ENCODE data around the gene FBL.

FBL gene

GRCh38 chr19:39820696-39821095 is 25.5 kb downstream of the FBL start:
- Histone ChIP-seq H3K27me3 (ENCODE audit: insufficient read depth, low read length, poor library complexity, severe bottlenecking) (no peaks in the 10 kb centered on the region), H2AFZ (ENCODE audit: low read length) (no peak overlapping the region), H3F3A (ENCODE audit: low read depth) (no peaks in the 10 kb centered on the region)

GRCh38 chr19:39819786-39820185 is 26.4 kb downstream of the FBL start:
- H3K4me3 ChIP-seq (ENCODE audit: low read length, poor library complexity, severe bottlenecking), result no peak overlapping the region
- no peaks in the 10 kb centered on the region for H3K36me3 ChIP-seq (ENCODE audit: insufficient read depth, low read length)

More at GRCh38 chr19:39820696-39821095, 25.5 kb downstream of the FBL start:
- Histone ChIP-seq H3K36me3 (ENCODE audit: insufficient read depth, low read length) (no peaks in the 10 kb centered on the region), H3K9me2 (replicated peaks; ENCODE audit: low read depth, low read length) (no peaks in the 10 kb centered on the region), H3K4me3 (ENCODE audit: low read length, poor library complexity, severe bottlenecking) (no peak overlapping the region), H4K20me1 (ENCODE audit: insufficient read depth, low read length, poor library complexity, severe bottlenecking) (no peaks in the 10 kb centered on the region), H3K9me3 (ENCODE audit: insufficient read depth, low read depth, low read length) (no peaks in the 10 kb centered on the region), H3K4me2 (ENCODE audit: low read depth, low read length, poor library complexity, severe bottlenecking) (no peak overlapping the region), H3K4me1 (ENCODE audit: insufficient read depth, low read length, poor library complexity, severe bottlenecking) (peaks cover 10% of the 10 kb centered on the region), H3K79me2 (ENCODE audit: insufficient read depth, low read length) (peaks cover 5% of the 10 kb centered on the region; the same call in 1 of the 2 replicates), H3K9ac (ENCODE audit: low read depth, low read length, poor library complexity, severe bottlenecking) (no peak overlapping the region)
- TF ChIP-seq EZH2phosphoT487 (IDR thresholded peaks at IDR 0.05; ENCODE audit: borderline replicate concordance), result no peak

GRCh38 chr19:39818626-39819097 is 27.5 kb downstream of the FBL start:
- H3K4me1 ChIP-seq (ENCODE audit: insufficient read depth, low read length, poor library complexity, severe bottlenecking), result peaks cover 6% of the 10 kb centered on the region
- H3K79me2 ChIP-seq (ENCODE audit: insufficient read depth, low read length), result peaks cover 1% of the 10 kb centered on the region; the same call in 1 of the 2 replicates
- H3K9ac ChIP-seq (ENCODE audit: low read depth, low read length, poor library complexity, severe bottlenecking), result no peak overlapping the region
- no peaks in the 10 kb centered on the region for H3K9me3 ChIP-seq (ENCODE audit: insufficient read depth, low read depth, low read length)
- H3K9me2 ChIP-seq (replicated peaks; ENCODE audit: low read depth, low read length), result no peaks in the 10 kb centered on the region
- TF ChIP-seq EZH2phosphoT487 (IDR thresholded peaks at IDR 0.05; ENCODE audit: borderline replicate concordance) (no peak), CTCF (conservative IDR thresholded peaks at IDR 0.05; ENCODE audit: low read length) (no peak)
- no peaks in the 10 kb centered on the region for H4K20me1 ChIP-seq (ENCODE audit: insufficient read depth, low read length, poor library complexity, severe bottlenecking)
- H3F3A ChIP-seq (ENCODE audit: low read depth), result no peaks in the 10 kb centered on the region
- H3K27me3 ChIP-seq (ENCODE audit: insufficient read depth, low read length, poor library complexity, severe bottlenecking), result no peaks in the 10 kb centered on the region
- H3K4me3 ChIP-seq (ENCODE audit: low read length, poor library complexity, severe bottlenecking), result no peak overlapping the region
- no peaks in the 10 kb centered on the region for H3K36me3 ChIP-seq (ENCODE audit: insufficient read depth, low read length)
- H3K4me2 ChIP-seq (ENCODE audit: low read depth, low read length, poor library complexity, severe bottlenecking), result no peak overlapping the region
- no peak overlapping the region for H2AFZ ChIP-seq (ENCODE audit: low read length)

More at GRCh38 chr19:39819786-39820185, 26.4 kb downstream of the FBL start:
- Histone ChIP-seq H2AFZ (ENCODE audit: low read length) (no peak overlapping the region), H3K79me2 (ENCODE audit: insufficient read depth, low read length) (peaks cover 5% of the 10 kb centered on the region; the same call in 1 of the 2 replicates), H3K4me1 (ENCODE audit: insufficient read depth, low read length, poor library complexity, severe bottlenecking) (peaks cover 10% of the 10 kb centered on the region), H3K9ac (ENCODE audit: low read depth, low read length, poor library complexity, severe bottlenecking) (no peak overlapping the region), H3K27me3 (ENCODE audit: insufficient read depth, low read length, poor library complexity, severe bottlenecking) (no peaks in the 10 kb centered on the region), H3K9me3 (ENCODE audit: insufficient read depth, low read depth, low read length) (no peaks in the 10 kb centered on the region), H3K4me2 (ENCODE audit: low read depth, low read length, poor library complexity, severe bottlenecking) (no peak overlapping the region), H4K20me1 (ENCODE audit: insufficient read depth, low read length, poor library complexity, severe bottlenecking) (no peaks in the 10 kb centered on the region), H3F3A (ENCODE audit: low read depth) (no peaks in the 10 kb centered on the region), H3K9me2 (replicated peaks; ENCODE audit: low read depth, low read length) (no peaks in the 10 kb centered on the region)
- TF ChIP-seq CTCF (conservative IDR thresholded peaks at IDR 0.05; ENCODE audit: low read length) (no peak), EZH2phosphoT487 (IDR thresholded peaks at IDR 0.05; ENCODE audit: borderline replicate concordance) (no peak)
